Stomach smooth muscle (tissue), 2 donors: Measurements from ENCODE around the gene PACS2.
A peak's percentile ranks its signal among the peaks of the same experiment; 100 is the strongest.

Source experiments
- H3K27ac ChIP-seq: one replicate; pipeline ENCODE4 v1.7.0; 2013; ENCODE audit warnings: mild to moderate bottlenecking, low read length, inconsistent platforms
- H3K27me3 ChIP-seq, 2 donors: one replicate each; pipeline ENCODE4 v1.7.0; 2013; ENCODE audit warnings: low read length in 2 of 2; ENCODE audit not compliant: insufficient read depth in 2 of 2, control insufficient read depth in 1 of 2
- H3K36me3 ChIP-seq, 2 donors: one replicate each; pipeline ENCODE4 v1.7.0; 2013; ENCODE audit warnings: low read length in 2 of 2; ENCODE audit not compliant: control insufficient read depth in 2 of 2, insufficient read depth in 2 of 2
- H3K4me1 ChIP-seq: one replicate; pipeline ENCODE4 v1.7.0; 2013; ENCODE audit warnings: low read length; ENCODE audit not compliant: control insufficient read depth, insufficient read depth
- H3K4me3 ChIP-seq, 2 donors: one replicate each; pipeline ENCODE4 v1.7.0; 2013; ENCODE audit warnings: low read length in 2 of 2
- H3K9ac ChIP-seq, 2 donors: one replicate each; pipeline ENCODE4 v1.7.0; 2013; ENCODE audit warnings: low read length in 2 of 2, mild to moderate bottlenecking in 1 of 2
- H3K9me3 ChIP-seq, 2 donors: one replicate each; pipeline ENCODE4 v1.7.0; 2013; ENCODE audit warnings: low read length in 2 of 2; ENCODE audit not compliant: control insufficient read depth in 2 of 2
- donor health status: healthy.
- donor health status: Pancreatic carcinoma.

Gene PACS2

DNA sequence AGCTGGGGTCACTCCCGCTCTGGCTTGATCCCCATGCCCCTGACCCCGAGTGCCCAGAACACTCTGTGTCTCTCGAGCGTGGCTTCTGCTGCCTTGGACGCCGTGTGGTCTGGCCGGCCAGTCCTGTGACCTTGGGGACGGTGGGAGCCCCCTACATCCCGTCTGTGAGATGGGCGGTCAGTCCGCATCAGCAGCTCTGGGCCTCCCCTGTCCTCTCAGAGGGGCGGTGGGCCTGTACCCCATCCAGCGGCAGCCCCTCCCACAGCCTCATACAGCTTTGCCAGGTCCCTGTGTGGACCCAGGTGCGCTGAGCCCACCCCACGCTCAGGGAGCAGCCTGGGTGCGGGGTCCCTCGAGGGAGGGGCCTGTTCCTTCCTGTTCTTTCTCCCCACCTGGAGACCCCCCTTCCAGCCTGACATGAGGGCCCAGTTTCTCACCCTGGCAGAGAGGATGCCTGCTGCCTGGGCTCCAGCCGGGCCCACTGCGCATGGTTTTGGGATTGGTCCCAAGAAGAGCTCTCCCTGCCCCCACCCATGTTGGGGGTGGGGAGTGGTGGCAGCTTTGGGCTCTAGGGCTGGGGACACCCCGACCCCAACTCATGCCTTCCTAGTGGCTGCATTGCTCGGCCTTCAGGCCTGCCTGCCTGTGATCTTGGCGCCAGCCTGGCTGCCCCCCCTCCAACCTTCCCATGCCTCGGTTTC is 106.6 kb downstream of the PACS2 start:
- Histone ChIP-seq H3K4me3 (peak overlapping the region; percentile 44 to 81), H3K36me3 (no peaks in the 10 kb centered on the region), H3K27me3 (no peaks in the 10 kb centered on the region), H3K9ac (peak overlapping the region; percentile 79 to 80), H3K27ac (peak overlapping the region; percentile 46), H3K4me1 (peaks cover 39% of the 10 kb centered on the region), H3K9me3 (no peaks in the 10 kb centered on the region)

DNA sequence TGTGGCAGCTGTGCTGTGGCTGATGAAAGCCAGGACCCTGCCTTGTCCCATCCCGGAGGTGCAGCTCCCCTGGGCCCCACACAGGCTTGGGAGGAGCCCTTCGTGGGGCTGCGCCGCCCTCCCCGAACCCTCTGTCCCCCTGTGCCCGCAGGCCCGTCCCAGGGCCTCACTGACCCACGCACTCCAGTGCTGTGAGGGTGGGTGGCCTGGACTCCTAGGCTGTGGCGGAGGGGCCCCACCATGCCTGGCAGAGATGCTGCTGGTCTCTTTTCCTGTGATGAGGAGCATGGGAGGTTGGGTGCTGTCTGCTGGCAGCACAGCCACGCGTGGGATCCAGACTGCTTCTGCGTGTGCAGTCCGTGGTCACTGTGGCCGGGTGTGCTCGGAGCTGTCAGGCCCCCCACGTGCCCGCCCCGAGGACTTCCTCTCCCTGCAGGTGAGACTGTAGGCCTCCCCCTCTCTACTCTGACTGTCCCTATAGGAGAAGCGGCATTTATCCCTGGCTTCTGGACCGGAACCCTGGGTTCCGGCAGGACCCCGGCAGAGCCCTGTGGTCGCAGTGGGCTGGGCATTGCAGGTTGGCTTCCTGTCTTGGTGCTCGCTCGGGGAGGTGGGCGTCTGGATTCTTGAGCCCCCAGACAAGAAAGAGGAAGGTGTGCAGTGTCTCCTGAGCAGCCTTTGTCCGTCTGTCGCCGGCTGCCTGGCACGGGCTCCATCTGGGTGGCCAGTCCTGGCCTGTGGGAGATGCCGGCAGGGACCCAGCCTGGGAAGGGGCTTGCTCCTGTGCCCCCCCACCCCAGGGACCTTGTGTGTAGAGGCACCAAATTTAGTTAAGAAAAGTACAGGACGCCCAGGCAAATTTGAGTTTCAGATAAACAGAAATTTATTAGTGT is 107.4 kb downstream of the PACS2 start:
- peaks cover 4% of the 10 kb centered on the region in 2 donors for H3K36me3 ChIP-seq
- H3K9ac ChIP-seq, result peak overlapping the region in 1 of 2 donors; percentile 80
- H3K4me3 ChIP-seq, result peak overlapping the region in 1 of 2 donors; percentile 81
- H3K27ac ChIP-seq, result peak overlapping the region; percentile 46
- H3K9me3 ChIP-seq, result peaks cover 0 to 2% of the 10 kb centered on the region in 2 donors
- peaks cover 39% of the 10 kb centered on the region for H3K4me1 ChIP-seq
- no peaks in the 10 kb centered on the region for H3K27me3 ChIP-seq

DNA sequence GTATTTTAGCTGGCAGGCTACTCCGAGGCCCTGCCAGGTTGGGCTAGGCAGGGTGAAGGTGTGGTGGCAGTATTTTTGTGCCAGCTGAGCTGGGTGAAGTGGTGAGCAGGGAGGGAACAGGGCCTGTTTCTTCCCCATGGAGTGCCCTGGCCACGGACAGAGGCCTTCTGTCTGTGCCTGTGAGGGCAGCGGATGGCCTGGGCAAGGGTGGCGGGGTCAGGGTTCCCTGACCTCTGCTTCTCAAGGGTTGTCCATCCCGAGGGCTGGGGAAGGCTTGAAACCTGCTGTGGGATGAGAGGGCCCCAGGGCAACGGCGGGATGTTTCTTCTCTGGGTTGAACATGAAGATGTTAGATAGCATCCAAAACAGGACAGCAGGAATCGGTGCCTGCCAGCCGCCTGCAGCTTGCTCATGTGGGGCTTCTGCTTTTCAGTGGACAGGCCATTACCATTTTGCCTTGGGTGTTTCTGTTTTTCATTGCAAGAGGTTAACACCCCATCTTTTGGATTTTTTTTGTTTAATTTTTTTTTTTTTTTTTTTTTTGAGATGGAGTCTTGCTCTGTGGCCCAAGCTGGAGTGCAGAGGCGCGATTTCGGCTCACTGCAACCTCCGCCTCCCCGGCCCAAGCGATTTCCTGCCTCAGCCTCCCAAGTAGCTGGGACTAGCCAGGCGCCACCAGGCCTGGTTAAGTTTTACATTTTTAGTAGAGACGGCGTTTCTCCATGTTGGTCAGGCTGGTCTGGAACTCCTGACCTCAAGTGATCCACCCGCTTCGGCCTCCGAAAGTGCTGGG is 108.3 kb downstream of the PACS2 start:
- peaks cover 0 to 6% of the 10 kb centered on the region in 2 donors for H3K9me3 ChIP-seq
- no peak overlapping the region for H3K27ac ChIP-seq
- H3K4me3 ChIP-seq, result no peak overlapping the region
- peaks cover 4% of the 10 kb centered on the region in 2 donors for H3K36me3 ChIP-seq
- peaks cover 39% of the 10 kb centered on the region for H3K4me1 ChIP-seq
- H3K27me3 ChIP-seq, result no peaks in the 10 kb centered on the region
- no peak overlapping the region for H3K9ac ChIP-seq

DNA sequence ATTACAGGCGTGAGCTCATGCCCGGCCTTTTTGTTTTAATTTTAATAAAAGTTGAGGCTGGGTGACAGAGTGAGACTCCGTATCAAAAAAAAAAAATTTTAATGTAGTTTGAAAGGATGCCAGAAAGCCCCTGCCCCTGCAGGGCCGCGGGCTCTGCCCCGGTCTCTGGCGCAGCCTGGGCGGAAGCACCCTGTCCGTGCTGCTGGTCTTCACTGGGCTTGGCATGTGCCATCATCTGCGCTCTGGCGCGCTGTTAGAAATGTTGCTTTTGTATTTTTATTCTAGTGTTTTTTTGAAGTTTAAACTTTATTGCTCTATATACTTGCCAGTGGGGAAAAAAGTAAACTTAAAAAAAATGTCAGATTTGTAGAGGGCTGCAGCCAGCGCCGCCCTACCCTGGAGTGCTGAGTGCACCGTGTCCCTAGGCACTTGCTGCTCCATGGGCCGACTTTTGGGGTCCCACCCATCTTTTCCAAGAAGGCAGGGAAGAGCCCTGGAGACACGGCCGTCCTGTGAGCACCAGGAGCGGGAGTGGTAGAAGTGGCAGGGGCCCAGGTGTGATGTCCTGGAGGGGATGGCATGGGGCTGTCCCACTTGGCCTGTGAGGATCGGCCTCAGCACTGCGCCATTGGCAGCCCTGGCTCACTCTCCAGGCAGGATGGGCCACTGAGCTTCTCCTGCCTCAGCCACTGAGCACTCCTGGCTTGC is 109.1 kb downstream of the PACS2 start:
- H3K4me3 ChIP-seq, result no peak overlapping the region
- no peaks in the 10 kb centered on the region for H3K27me3 ChIP-seq
- peaks cover 0 to 6% of the 10 kb centered on the region in 2 donors for H3K9me3 ChIP-seq
- H3K4me1 ChIP-seq, result peaks cover 35% of the 10 kb centered on the region
- no peak overlapping the region for H3K9ac ChIP-seq
- H3K27ac ChIP-seq, result no peak overlapping the region
- peaks cover 4% of the 10 kb centered on the region in 2 donors for H3K36me3 ChIP-seq

DNA sequence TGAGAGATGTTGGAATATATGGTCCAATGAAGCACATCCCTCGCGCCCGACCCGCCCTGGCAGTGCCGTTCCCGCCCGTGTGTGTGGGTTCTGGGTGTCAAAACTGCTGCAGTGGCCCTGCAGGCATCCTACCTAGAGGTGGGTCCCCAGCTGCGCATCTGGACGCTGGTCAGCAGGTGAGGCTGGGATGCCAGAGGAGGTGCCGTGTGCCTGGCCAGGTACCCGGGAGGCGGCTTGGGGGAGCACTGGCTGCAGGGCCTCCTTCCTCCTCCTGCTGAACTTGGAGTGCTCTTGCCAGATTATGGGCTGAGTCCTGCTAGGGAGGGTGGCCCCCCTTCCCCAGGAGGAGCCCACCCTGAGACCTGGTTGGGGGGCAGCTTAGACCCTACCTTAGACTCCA is 110.3 kb downstream of the PACS2 start:
- no peak overlapping the region for H3K4me3 ChIP-seq
- H3K4me1 ChIP-seq, result peaks cover 26% of the 10 kb centered on the region
- H3K9ac ChIP-seq, result no peak overlapping the region
- H3K9me3 ChIP-seq, result peaks cover 0 to 6% of the 10 kb centered on the region in 2 donors
- no peak overlapping the region for H3K27ac ChIP-seq
- H3K27me3 ChIP-seq, result no peaks in the 10 kb centered on the region
- peaks cover 4% of the 10 kb centered on the region in 2 donors for H3K36me3 ChIP-seq

DNA sequence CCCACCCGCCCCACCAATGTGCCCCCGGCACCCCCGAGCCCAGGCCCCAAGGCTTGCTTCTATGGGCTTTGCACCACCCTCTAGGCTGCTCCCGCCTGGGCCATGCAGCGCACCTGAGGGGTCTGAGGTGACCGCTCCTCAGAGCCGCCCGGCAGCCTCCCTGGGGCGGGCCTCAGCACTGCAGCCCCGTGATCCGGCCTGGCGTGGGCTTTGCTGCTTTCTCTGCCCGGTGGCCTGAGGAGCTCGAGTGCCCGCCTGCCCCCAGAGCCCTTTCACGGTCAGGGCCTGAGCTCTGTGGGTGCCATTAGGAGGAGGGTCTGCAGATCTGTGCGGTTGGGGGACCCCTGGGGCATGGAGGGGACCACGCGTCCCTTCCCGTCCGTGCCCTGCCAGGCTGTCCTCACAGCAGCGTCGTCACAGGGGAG is 111.3 kb downstream of the PACS2 start:
- Histone ChIP-seq H3K9me3 (peaks cover 0 to 6% of the 10 kb centered on the region in 2 donors), H3K4me3 (no peak overlapping the region), H3K27ac (no peak overlapping the region), H3K27me3 (no peaks in the 10 kb centered on the region), H3K36me3 (peaks cover 4 to 8% of the 10 kb centered on the region in 2 donors), H3K9ac (no peak overlapping the region), H3K4me1 (peaks cover 21% of the 10 kb centered on the region)

DNA sequence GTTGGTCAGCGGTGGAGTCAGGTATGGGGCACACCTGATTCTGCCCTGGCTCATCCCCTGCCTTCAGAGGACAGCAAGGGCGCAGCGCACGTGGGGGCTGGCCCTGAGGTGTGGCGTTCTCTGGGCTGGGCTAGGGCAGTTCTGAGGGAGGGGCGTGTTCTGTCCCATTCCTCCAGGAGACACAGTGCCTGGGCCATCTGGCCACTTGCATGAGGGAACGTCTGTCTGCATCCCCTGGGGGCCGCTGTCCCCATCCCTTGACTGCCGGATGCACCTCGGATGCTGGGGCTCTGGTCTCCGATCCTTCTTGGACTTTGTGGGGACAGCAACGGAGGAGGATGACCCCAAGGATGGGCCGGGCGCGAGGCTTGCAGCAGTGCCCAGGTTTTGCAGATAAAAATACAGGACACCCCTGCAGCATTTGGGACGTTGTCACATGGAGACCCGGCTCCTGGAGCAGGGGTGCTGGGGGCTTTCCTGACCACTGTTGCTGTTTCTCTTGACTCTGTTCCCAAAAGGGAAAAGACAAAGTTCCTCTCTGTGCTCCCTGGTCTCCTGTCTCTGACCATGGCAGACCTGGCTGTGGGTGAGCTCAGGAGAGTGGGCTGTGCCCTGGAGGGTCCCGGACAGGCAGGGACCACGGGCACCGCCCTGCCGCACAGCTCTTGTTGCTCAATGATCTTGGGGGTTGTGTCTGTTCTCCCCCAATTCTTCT is 112.0 kb downstream of the PACS2 start:
- no peak overlapping the region for H3K4me3 ChIP-seq
- no peaks in the 10 kb centered on the region for H3K27me3 ChIP-seq
- peaks cover 4 to 8% of the 10 kb centered on the region in 2 donors for H3K36me3 ChIP-seq
- peaks cover 13% of the 10 kb centered on the region for H3K4me1 ChIP-seq
- H3K9ac ChIP-seq, result no peak overlapping the region
- H3K27ac ChIP-seq, result no peak overlapping the region
- H3K9me3 ChIP-seq, result peaks cover 0 to 9% of the 10 kb centered on the region in 2 donors

DNA sequence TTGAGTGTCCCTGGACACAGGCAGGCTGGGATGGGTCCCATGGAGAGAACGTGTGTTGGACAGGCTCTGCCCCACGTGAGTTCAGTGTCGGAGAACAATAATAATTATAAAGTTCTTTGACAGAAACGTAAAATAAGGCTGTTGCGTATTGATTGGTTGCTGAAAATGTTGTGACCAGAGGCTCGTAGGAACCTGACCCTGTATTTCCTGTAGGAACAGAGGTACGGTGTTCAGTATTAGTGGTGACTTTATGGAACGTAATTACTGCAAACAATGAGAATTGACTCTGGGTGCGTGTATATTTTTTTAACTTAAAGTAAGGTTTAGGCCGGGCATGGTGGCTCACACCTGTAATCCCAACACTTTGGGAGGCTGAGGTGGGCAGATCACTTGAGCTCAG is 112.9 kb downstream of the PACS2 start:
- H3K27me3 ChIP-seq, result no peaks in the 10 kb centered on the region
- H3K9ac ChIP-seq, result no peak overlapping the region
- H3K9me3 ChIP-seq, result peaks cover 0 to 9% of the 10 kb centered on the region in 2 donors
- H3K4me1 ChIP-seq, result peaks cover 5% of the 10 kb centered on the region
- H3K4me3 ChIP-seq, result no peak overlapping the region
- no peak overlapping the region for H3K27ac ChIP-seq
- peaks cover 4 to 8% of the 10 kb centered on the region in 2 donors for H3K36me3 ChIP-seq

DNA sequence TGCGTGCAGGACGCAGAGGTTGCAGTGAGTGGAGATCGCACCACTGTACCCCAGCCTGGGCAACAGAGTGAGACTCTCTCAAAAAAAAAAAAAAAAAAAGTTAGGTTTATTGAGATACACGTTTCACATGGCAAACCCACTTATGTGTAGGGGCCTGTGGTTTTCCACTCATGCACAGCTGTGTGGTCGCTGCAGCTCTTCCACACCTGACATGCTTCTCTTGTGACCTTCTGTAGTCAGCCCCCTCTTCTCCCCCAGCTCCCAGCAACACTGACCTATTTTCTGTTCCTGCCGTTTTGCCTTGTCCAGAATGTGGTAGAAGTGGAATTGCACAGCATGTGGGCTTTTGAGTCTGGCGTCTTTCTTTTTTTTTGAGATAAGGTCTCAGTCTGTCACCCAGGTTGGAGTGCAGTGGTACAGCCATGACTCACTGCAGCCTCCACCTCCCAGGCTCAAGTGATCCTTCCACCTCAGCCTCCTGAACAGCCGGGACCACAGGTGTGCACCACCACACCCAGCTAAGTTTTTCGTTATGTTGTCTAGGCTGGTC is 113.5 kb downstream of the PACS2 start:
- no peak overlapping the region for H3K4me3 ChIP-seq
- no peaks in the 10 kb centered on the region for H3K27me3 ChIP-seq
- H3K36me3 ChIP-seq, result peaks cover 4 to 8% of the 10 kb centered on the region in 2 donors
- H3K9me3 ChIP-seq, result peaks cover 0 to 9% of the 10 kb centered on the region in 2 donors
- no peak overlapping the region for H3K27ac ChIP-seq
- H3K4me1 ChIP-seq, result no peaks in the 10 kb centered on the region
- H3K9ac ChIP-seq, result no peak overlapping the region
